ENCODE data around the gene NRCAM. TPM values are rescaled to one million over a fixed set of nuclear protein-coding genes. Genes with fewer than 3 reads are reported as not detected.

Gene NRCAM
- total and polyA plus RNA-seq, 2 donors (not counting 1 experiment from before 2014, with no cell fraction given), result 0.75 to 4.6 TPM

GRCh38 chr7:108189733-108190388 is 266.4 kb downstream of the NRCAM start:
- Histone ChIP-seq H3K4me2 (replicated peaks; ENCODE audit: low read depth, low read length, poor library complexity, severe bottlenecking) (peak overlapping the region; percentile 7), H3K27me3 (replicated peaks in 1 of 4; ENCODE audit: control extremely low read depth in 1 of 4, control insufficient read depth in 3 of 4, insufficient read depth in 4 of 4, low read length in 3 of 4) (no peaks in the 10 kb centered on the region), H3K4me1 (ENCODE audit: control insufficient read depth in 2 of 2, insufficient read depth in 2 of 2, low read length in 2 of 2) (peaks cover 4 to 8% of the 10 kb centered on the region in 2 donors), H3K27ac (ENCODE audit: low read length in 2 of 2) (no peak overlapping the region), H2AFZ (ENCODE audit: insufficient read depth, low read depth, low read length, poor library complexity, severe bottlenecking) (no peak overlapping the region), H3K9me3 (ENCODE audit: control extremely low read depth in 1 of 3, control insufficient read depth in 2 of 3, insufficient read depth in 1 of 3, low read length in 2 of 3) (no peaks in the 10 kb centered on the region), H3K79me2 (ENCODE audit: control insufficient read depth, insufficient read depth, low read length) (no peaks in the 10 kb centered on the region), H4K20me1 (ENCODE audit: control insufficient read depth, insufficient read depth, low read length, poor library complexity, severe bottlenecking) (no peaks in the 10 kb centered on the region), H3K4me3 (ENCODE audit: control extremely low read depth in 1 of 5, extremely low read depth in 1 of 5, insufficient read depth in 1 of 5, low read depth in 2 of 5, low read length in 4 of 5) (no peak overlapping the region), H3K36me3 (replicated peaks in 1 of 2; ENCODE audit: control extremely low read depth in 1 of 2, control insufficient read depth in 1 of 2, extremely low read depth in 1 of 2, insufficient read depth in 2 of 2, low read length in 1 of 2) (no peaks in the 10 kb centered on the region), H3K9ac (ENCODE audit: low read length) (no peak overlapping the region)
- intact Hi-C loops (cut with micrococcal nuclease), result loop anchor here (10.0 kb wide), 1 partner anchor 195 kb away; no protein-coding TSS in a partner anchor
- H3K27ac Mint-ChIP-seq, result peak overlapping the region; percentile 57
- H3K9me3 Mint-ChIP-seq (ENCODE audit: insufficient read depth), result no peaks in the 10 kb centered on the region
- ATAC-seq (ENCODE audit: low read depth) (peak; percentile 70), DNase-seq (peak; percentile 18)
- peak overlapping the region; percentile 10 for H3K4me3 Mint-ChIP-seq
- H3K4me1 Mint-ChIP-seq, result peaks cover 17% of the 10 kb centered on the region
- WGBS (ENCODE audit: insufficient coverage), result 21% methylated on average over 5 of the region's 7 CpGs
- POLR2A ChIA-PET, result no interaction called here
- H3K27me3 Mint-ChIP-seq, result peaks cover 2% of the 10 kb centered on the region
- CTCF ChIA-PET, result interaction anchor here (0.7 to 1.5 kb wide), 4 partner anchors 270 to 309 kb away, joined by 3 to 4 read pairs (median 3); no protein-coding TSS in a partner anchor
- no peak for TF ChIP-seq CTCF (IDR thresholded peaks at IDR 0.05)
- no peak for TF ChIP-seq EZH2 (IDR thresholded peaks at IDR 0.05; ENCODE audit: borderline replicate concordance, insufficient read depth, low read depth, low read length, poor library complexity, severe bottlenecking)

GRCh38 chr7:108188724-108189123 is 267.5 kb downstream of the NRCAM start:
- Histone ChIP-seq H4K20me1 (ENCODE audit: control insufficient read depth, insufficient read depth, low read length, poor library complexity, severe bottlenecking) (no peaks in the 10 kb centered on the region), H3K9me3 (ENCODE audit: control extremely low read depth in 1 of 3, control insufficient read depth in 2 of 3, insufficient read depth in 1 of 3, low read length in 2 of 3) (no peaks in the 10 kb centered on the region), H2AFZ (ENCODE audit: insufficient read depth, low read depth, low read length, poor library complexity, severe bottlenecking) (no peak overlapping the region), H3K27me3 (replicated peaks in 1 of 4; ENCODE audit: control extremely low read depth in 1 of 4, control insufficient read depth in 3 of 4, insufficient read depth in 4 of 4, low read length in 3 of 4) (no peaks in the 10 kb centered on the region), H3K4me1 (ENCODE audit: control insufficient read depth in 2 of 2, insufficient read depth in 2 of 2, low read length in 2 of 2) (peaks cover 4 to 8% of the 10 kb centered on the region in 2 donors), H3K4me3 (ENCODE audit: control extremely low read depth in 1 of 5, extremely low read depth in 1 of 5, insufficient read depth in 1 of 5, low read depth in 2 of 5, low read length in 4 of 5) (no peak overlapping the region), H3K9ac (ENCODE audit: low read length) (no peak overlapping the region), H3K4me2 (replicated peaks; ENCODE audit: low read depth, low read length, poor library complexity, severe bottlenecking) (no peak overlapping the region), H3K79me2 (ENCODE audit: control insufficient read depth, insufficient read depth, low read length) (no peaks in the 10 kb centered on the region), H3K27ac (ENCODE audit: low read length in 2 of 2) (no peak overlapping the region), H3K36me3 (replicated peaks in 1 of 2; ENCODE audit: control extremely low read depth in 1 of 2, control insufficient read depth in 1 of 2, extremely low read depth in 1 of 2, insufficient read depth in 2 of 2, low read length in 1 of 2) (no peaks in the 10 kb centered on the region)
- ATAC-seq (ENCODE audit: low read depth), result no peak
- DNase-seq, result no peak
- Mint-ChIP-seq H3K4me3 (no peak overlapping the region), H3K27me3 (peaks cover 2% of the 10 kb centered on the region), H3K4me1 (peaks cover 17% of the 10 kb centered on the region), H3K9me3 (ENCODE audit: insufficient read depth) (no peaks in the 10 kb centered on the region), H3K27ac (no peak overlapping the region)
- intact Hi-C loops (cut with micrococcal nuclease), result loop anchor here (10.0 kb wide), 1 partner anchor 196 kb away; no protein-coding TSS in a partner anchor
- POLR2A ChIA-PET, result no interaction called here
- no CpG with 5 or more reads among the region's 3 CpGs for WGBS (ENCODE audit: insufficient coverage)
- TF ChIP-seq EZH2 (IDR thresholded peaks at IDR 0.05; ENCODE audit: borderline replicate concordance, insufficient read depth, low read depth, low read length, poor library complexity, severe bottlenecking) (no peak), CTCF (IDR thresholded peaks at IDR 0.05) (no peak)
- CTCF ChIA-PET, result interaction anchor here (1.1 to 1.3 kb wide), 2 partner anchors 265 to 271 kb away, joined by 3 read pairs; no protein-coding TSS in a partner anchor

Data from B cell (primary cell).